ENCODE measurements around the gene PPP1R27.

The PPP1R27 gene

DNA sequence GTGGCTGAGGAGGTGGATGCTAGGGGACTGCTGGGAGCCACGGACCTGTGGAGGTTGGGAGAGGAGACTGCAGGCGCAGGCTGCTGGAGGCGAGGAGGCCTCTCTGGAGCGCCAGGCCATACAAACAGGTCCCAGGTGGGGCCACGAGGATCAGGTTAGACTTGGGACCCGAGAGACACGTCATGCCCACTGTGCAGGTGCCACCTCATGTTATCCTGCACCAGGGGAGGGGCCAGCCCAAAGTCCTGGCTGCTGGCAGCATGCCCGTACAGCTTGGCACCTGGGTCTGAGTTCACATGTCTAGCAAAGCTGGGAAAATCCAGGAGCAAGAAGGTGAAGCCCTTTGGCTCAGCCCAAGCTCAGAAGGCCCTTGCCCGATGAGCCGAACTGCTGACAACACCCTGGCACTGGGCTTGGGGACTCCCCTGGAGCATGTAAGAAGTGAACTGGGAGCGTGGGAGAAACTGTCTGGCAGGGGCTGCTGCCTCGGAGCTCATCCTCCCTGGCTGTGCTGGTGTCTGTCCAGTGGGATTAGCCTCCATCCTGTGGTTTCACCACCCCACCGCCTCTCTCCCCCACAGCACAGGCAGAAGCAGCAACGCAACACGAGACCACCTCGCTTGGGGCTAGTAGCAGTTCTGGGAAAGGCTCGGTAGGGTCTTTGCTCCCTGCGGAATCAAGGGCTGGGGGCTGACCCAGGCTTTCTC is 31.0 kb upstream of the PPP1R27 start:
- TF ChIP-seq CTCF (IDR thresholded peaks at IDR 0.05; ENCODE audit: low read depth, low read length): no peak
- H3K4me3 ChIP-seq (ENCODE audit: low read depth, low read length): no peak overlapping the region

DNA sequence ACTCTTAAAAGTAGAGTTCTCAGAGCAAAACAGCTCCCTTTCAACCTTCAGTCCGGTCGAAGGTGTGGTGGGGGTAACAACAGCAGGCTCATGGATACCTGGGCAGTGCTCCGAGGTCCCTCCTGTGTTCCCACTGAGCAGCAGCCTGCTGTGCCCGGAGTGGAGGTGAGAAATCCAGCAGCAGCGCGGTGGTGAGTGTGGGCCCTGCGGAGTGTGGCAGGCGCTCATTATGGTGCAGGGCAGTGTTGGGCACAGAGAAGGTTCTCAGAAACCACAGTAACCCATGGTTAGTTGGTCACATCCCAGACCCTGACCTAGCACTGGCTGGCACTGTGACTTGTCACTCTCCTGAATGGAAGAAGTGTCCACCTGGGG is 30.5 kb upstream of the PPP1R27 start:
- H3K4me3 ChIP-seq (ENCODE audit: low read depth, low read length): no peak overlapping the region
- TF ChIP-seq CTCF (IDR thresholded peaks at IDR 0.05; ENCODE audit: low read depth, low read length): no peak

DNA sequence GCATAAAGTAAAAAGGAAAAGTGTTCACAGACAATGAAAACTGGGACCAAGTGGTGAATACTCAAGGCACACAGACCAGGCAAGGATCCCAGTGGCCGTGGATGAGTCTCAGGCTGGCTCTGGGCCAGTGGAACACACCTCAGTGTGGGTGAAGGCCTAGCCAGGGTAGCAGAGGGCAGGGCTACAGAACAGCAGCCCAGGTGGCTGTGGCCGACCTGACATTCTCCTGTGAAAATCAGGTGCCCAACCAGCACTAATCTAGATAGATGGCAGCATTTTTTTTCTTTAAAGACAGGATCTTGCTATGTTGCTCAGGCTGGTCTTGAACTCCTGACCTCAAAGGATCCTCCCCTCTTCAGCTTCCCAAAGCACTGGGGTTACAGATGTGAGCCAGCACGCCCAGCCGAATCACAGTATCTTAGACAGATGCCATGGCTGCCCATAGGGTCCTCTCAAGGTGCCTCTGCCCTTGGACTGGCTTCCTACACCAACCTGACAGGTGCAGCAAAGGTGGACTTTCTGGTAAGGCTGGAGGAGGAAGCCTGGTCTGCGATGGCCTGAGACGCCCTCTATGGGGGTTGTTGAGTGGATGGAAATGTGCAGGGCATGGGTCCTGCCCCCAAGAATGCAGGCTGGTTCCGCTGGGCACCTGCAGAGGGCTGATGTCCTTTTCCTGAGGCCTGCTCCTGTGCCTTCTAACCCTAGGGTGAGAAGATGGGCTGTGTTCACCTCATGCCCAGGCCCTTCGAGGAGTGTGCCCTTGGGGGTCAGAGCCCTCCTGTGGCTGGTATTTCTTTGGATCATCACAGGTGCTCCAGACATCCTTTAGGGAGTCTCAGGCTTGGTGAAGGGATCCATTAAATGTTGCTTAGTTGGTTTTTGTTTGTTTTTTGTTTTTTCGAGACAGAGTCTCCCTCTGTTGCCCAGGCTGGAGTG is 29.3 kb upstream of the PPP1R27 start:
- no peak for TF ChIP-seq CTCF (IDR thresholded peaks at IDR 0.05; ENCODE audit: low read depth, low read length)
- H3K4me3 ChIP-seq (ENCODE audit: low read depth, low read length): no peak overlapping the region

- H3K4me3 ChIP-seq (ENCODE audit: low read depth, low read length): no peak overlapping the region
- TF ChIP-seq CTCF (IDR thresholded peaks at IDR 0.05; ENCODE audit: low read depth, low read length): no peak
These were observed 28.3 kb upstream of the PPP1R27 start for GRCh38 chr17:81863123-81863675.

GRCh38 chr17:81860756-81861568 is 26.1 kb upstream of the PPP1R27 start:
- TF ChIP-seq CTCF (IDR thresholded peaks at IDR 0.05; ENCODE audit: low read depth, low read length): no peak
- H3K4me3 ChIP-seq (ENCODE audit: low read depth, low read length): peak overlapping the region; percentile 84

GRCh38 chr17:81859906-81860755 is 25.3 kb upstream of the PPP1R27 start, which contains the start of gene P4HB:
P4HB (minus strand) TSS chr17:81860535; CDS start chr17:81860471, 64 bp downstream.
- peak within 1 kb of the TSS; percentile 96 for H3K4me3 ChIP-seq (ENCODE audit: low read depth, low read length)
- no peak for TF ChIP-seq CTCF (IDR thresholded peaks at IDR 0.05; ENCODE audit: low read depth, low read length)
